Omental fat pad (tissue), 4 donors: ENCODE results near the gene MRTO4. TPM values are rescaled to one million over a fixed set of nuclear protein-coding genes. Genes with fewer than 3 reads are reported as not detected.
A peak's percentile ranks its signal among the peaks of the same experiment; 100 is the strongest.
"Not testable (repeated sequence)": the region's sequence is repeated elsewhere in the genome, so short reads cannot be mapped to it uniquely, and the experiment has no call there.

Source experiments
- ATAC-seq: fragments of 150-250 bp; one replicate; pipeline ENCODE4 v1.9.1; 2016; ENCODE audit warnings: mild to moderate bottlenecking, moderate library complexity; ENCODE audit not compliant: low FRiP score
- DNase-seq: peaks from one replicate; pipeline ENCODE4 v3.0.0-alpha.2; 2019; ENCODE audit warnings: low spot score
- total RNA-seq, 4 donors: library from RNA; depleted of rRNA; stranded (reverse); fragments of >200 nt; gene quantifications; one replicate each; pipeline ENCODE4 v1.1.0, GENCODE V29; 2016
- TF ChIP-seq, protein P1 (sequence below), 3 donors: fragments of 450-650 bp; IDR thresholded peaks; one replicate each; pipeline ENCODE4 v1.5.1; 2016 to 2017; ENCODE audit warnings: antibody characterized with exemption in 3 of 3, mild to moderate bottlenecking in 3 of 3, moderate library complexity in 2 of 3

MRTO4 gene
- total RNA-seq, 4 donors from 2014 or later, result 17.2 to 76.7 (median 27.0) TPM

GRCh38 chr1:19274636-19275035 lies 23.0 kb downstream of the MRTO4 start:
- TF ChIP-seq, protein P1, sequence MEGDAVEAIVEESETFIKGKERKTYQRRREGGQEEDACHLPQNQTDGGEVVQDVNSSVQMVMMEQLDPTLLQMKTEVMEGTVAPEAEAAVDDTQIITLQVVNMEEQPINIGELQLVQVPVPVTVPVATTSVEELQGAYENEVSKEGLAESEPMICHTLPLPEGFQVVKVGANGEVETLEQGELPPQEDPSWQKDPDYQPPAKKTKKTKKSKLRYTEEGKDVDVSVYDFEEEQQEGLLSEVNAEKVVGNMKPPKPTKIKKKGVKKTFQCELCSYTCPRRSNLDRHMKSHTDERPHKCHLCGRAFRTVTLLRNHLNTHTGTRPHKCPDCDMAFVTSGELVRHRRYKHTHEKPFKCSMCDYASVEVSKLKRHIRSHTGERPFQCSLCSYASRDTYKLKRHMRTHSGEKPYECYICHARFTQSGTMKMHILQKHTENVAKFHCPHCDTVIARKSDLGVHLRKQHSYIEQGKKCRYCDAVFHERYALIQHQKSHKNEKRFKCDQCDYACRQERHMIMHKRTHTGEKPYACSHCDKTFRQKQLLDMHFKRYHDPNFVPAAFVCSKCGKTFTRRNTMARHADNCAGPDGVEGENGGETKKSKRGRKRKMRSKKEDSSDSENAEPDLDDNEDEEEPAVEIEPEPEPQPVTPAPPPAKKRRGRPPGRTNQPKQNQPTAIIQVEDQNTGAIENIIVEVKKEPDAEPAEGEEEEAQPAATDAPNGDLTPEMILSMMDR (IDR thresholded peaks at IDR 0.05), result no peak
- no peak for ATAC-seq
- no peak for DNase-seq

- TF ChIP-seq, protein P1 (IDR thresholded peaks at IDR 0.05), result no peak
- ATAC-seq, result no peak
- no peak for DNase-seq
Measured at GRCh38 chr1:19283891-19284290, 32.3 kb downstream of the MRTO4 start.

DNA sequence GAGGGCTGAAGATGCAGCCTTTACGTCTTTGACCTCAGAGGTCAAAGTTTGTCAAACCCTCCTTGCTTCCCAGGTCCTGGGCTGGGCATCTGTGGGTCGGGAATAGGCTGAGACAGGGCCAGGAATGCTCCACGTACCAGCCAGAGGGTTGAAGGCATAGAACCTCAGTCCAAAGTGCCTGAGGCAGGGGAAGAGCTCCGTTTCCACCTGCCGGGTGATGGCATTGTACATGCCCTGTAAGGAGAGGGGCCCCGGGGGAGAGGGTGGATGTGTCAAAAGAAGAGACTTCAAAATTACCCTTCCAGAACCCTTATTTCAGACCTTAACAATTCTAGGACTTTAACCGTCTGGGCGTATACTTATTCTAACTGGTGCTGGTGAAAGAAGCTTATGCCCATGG lies 33.3 kb downstream of the MRTO4 start:
- ATAC-seq (no peak), DNase-seq (no peak)
- TF ChIP-seq, protein P1 (IDR thresholded peaks at IDR 0.05), result no peak

DNA sequence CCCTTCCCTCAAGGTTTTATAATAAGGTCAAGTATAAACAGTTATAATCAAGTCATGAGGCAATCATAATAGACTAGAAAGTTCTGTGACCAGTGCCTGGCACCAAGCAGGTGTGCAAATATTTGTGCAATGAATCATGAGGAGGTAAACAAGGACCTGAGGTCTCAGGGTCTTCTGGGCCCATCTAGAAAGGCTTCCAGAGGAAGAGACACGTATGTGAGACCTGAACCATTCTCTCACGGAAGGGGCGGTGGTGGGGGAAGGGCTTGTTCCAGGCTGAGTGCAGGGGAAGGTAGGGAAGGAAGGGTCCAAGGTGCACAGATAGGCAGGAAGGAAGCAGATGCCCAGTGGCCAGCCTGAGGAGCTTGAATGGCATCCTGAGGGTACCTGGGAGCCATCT lies 33.8 kb downstream of the MRTO4 start:
- DNase-seq, ATAC-seq: not testable (repeated sequence)

- not testable (repeated sequence) for DNase-seq, ATAC-seq
Measured at GRCh38 chr1:19285807-19286206, 34.2 kb downstream of the MRTO4 start.

DNA sequence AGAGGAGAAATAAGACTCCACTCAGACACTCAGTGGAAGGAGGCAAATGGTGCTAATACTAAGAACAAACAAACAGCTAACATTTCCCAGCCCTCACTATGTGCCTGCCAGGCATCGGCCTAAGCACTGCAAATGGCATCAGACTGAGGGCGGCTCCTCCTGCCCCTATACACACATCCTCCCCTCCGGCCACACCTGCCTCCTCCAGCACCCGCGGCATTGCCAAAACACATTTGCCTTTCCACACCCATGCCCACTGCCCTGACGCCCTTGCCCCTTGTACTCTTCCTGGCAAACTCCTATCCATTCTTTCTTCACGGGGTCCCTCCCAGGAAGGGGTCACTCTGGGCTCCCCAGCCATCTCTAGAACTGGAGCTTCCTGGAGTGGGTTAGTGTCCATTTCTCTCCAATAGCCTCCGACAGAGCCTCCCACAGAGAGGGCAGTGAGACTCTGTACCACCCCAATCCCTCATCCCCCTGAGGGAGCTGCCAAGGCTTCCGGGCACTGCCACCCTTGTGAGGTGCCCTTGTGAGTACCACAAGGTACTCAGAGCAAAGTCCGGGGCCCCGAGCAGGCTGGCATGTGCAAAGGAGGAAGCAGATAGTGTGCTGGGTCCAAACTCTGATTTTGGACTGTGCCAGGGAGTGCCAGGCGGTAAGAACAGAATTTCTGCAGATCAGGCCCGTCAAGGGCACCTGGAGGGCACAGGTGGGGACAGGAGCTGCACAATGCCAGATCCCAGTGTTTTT lies 36.0 kb downstream of the MRTO4 start:
- no peak for ATAC-seq
- no peak for DNase-seq
- TF ChIP-seq, protein P1 (IDR thresholded peaks at IDR 0.05), result no peak

DNA sequence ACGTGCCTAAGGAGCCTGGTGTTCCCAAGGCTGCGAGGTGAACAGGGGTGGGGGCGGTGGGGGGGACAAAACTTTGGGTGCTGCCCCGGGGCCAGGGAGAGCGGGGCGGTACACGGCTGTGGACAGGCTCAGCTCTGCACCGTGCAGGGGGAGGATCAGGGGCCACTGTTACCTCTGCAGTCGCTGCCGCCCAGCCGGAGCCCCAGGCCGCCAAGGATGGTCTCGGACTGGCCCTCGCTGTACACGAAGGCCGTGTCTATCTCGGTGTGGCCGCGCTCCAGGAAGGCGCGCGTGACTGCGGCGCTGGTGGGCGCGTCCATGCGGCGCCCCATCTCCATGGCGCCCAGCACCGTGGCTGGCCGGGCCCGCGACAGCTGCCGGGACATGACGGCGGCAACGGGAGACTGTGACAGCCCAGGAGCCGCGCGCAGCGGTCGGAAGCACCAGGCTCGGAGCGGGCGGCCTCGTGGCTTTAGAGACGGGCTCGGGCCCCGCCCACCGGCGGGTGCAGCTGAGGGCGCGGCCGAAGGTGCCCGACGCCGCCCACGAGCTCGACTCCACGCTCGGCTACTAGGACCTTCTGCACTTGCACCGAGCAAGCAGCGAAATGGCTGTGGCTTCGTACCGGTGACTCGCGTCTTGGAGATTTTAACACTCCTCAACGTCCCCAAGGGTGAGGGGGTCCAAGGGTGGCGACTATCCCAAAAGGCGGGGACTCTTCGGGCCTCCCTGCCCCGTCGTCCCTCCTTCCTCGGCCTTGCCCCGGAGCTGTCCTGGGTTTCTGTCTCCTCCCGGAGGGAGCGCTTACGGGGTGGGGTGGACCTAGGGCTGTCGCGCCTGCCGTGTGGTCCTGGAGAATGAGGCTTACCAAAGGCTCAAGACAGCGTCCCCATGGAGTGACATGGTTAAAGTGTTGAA lies 37.0 kb downstream of the MRTO4 start, which contains the start of gene AKR7A3:
Gene AKR7A3, minus strand, starts transcription at position 447 of the 918 bp plus-strand sequence. Its CDS starts 61 bp downstream, at position 386.
- peak; percentile 72 for ATAC-seq
- not testable (repeated sequence) for DNase-seq

- DNase-seq (no peak), ATAC-seq (no peak)
- TF ChIP-seq, protein P1 (IDR thresholded peaks at IDR 0.05), result no peak
Measured at GRCh38 chr1:19289244-19289643, 37.6 kb downstream of the MRTO4 start.
